HepG2 (cell line): ENCODE results near the gene NFATC2. TPM values are rescaled to one million over a fixed set of nuclear protein-coding genes. Genes with fewer than 3 reads are reported as not detected.

Source experiments
- CBX2 ChIP-seq, 2 experiments: fragments of 200-600 bp in 1 of 2; sonication (generic); formaldehyde crosslinking in 1 of 2; IDR thresholded peaks; 2 replicates each; pipeline versions ENCODE4 v1.7.0 to v1.8.1; 2018 to 2022; ENCODE audit warnings: low read depth in 2 of 2, low read length in 1 of 2, mild to moderate bottlenecking in 1 of 2, missing genetic modification reagents in 1 of 2
- CC2D1A ChIP-seq: sonication (generic); formaldehyde crosslinking; IDR thresholded peaks from 2 replicates; pipeline ENCODE4 v1.8.1; 2023; ENCODE audit warnings: mild to moderate bottlenecking, missing genetic modification reagents
- ELF1 ChIP-seq: sonication (generic); formaldehyde crosslinking; IDR thresholded peaks from 2 replicates; pipeline ENCODE4 v1.4.0; 2020; ENCODE audit warnings: missing genetic modification reagents
- FOXO1 ChIP-seq: sonication (generic); formaldehyde crosslinking; IDR thresholded peaks from 2 replicates; pipeline ENCODE4 v1.4.0; 2020; ENCODE audit warnings: missing genetic modification reagents
- GABPA ChIP-seq, 2 experiments: IDR thresholded peaks; 2 replicates each; pipeline ENCODE4 v1.6.1; 2011 to 2016; ENCODE audit warnings: low read depth in 2 of 2, low read length in 1 of 2, missing biosample characterization in 1 of 2, missing genetic modification characterization in 1 of 2
- KDM3A ChIP-seq: IDR thresholded peaks from 2 replicates; pipeline ENCODE4 v1.6.1; 2018; ENCODE audit warnings: low read depth, missing compliant biosample characterization
- KDM5A ChIP-seq: fragments of 200-600 bp; sonication (generic); IDR thresholded peaks from 2 replicates; pipeline ENCODE4 v1.7.0; 2018; ENCODE audit warnings: antibody characterized with exemption, mild to moderate bottlenecking, low read length, borderline replicate concordance
- KDM5B ChIP-seq: sonication (generic); formaldehyde crosslinking; IDR thresholded peaks from 2 replicates; pipeline ENCODE4 v1.4.0; 2020; ENCODE audit warnings: missing genetic modification reagents, mild to moderate bottlenecking, borderline replicate concordance
- NCOA2 ChIP-seq: sonication (generic); formaldehyde crosslinking; IDR thresholded peaks from 2 replicates; pipeline ENCODE4 v1.8.0; 2022; ENCODE audit warnings: inconsistent platforms
- NFE2L1 ChIP-seq: sonication (generic); formaldehyde crosslinking; IDR thresholded peaks from 2 replicates; pipeline ENCODE4 v1.4.0; 2020; ENCODE audit warnings: missing genetic modification reagents, mild to moderate bottlenecking, borderline replicate concordance
- NFKB2 ChIP-seq: sonication (generic); formaldehyde crosslinking; IDR thresholded peaks from 2 replicates; pipeline ENCODE4 v1.4.0; 2020; ENCODE audit warnings: missing genetic modification reagents, borderline replicate concordance
- PAF1 ChIP-seq: IDR thresholded peaks from 2 replicates; pipeline ENCODE4 v1.6.1; 2016; ENCODE audit warnings: missing genetic modification reagents, missing compliant biosample characterization
- RARA ChIP-seq: IDR thresholded peaks from 2 replicates; pipeline ENCODE4 v1.6.1; 2016; ENCODE audit warnings: missing genetic modification reagents, missing compliant biosample characterization
- RBM39 ChIP-seq: fragments of 200-400 bp; formaldehyde crosslinking; IDR thresholded peaks from one replicate; pipeline ENCODE4 v1.6.1; 2018; ENCODE audit warnings: antibody characterized with exemption, mild to moderate bottlenecking, low read depth, low read length; ENCODE audit not compliant: poor library complexity, severe bottlenecking
- RFXAP ChIP-seq: sonication (generic); formaldehyde crosslinking; IDR thresholded peaks from 2 replicates; pipeline ENCODE4 v1.4.0; 2020; ENCODE audit warnings: missing genetic modification reagents, borderline replicate concordance
- ZKSCAN5 ChIP-seq: sonication (generic); formaldehyde crosslinking; IDR thresholded peaks from 2 replicates; pipeline ENCODE4 v1.5.1; 2020; ENCODE audit warnings: mild to moderate bottlenecking, missing genetic modification reagents
- ZNF101 ChIP-seq: sonication (generic); formaldehyde crosslinking; IDR thresholded peaks from 2 replicates; pipeline ENCODE4 v1.4.0; 2020; ENCODE audit warnings: mild to moderate bottlenecking, low read depth, missing genetic modification reagents, borderline replicate concordance
- ZNF282 ChIP-seq: fragments of 450-650 bp; IDR thresholded peaks from 2 replicates; pipeline ENCODE4 v1.6.1; 2018; ENCODE audit not compliant: partially characterized antibody
- ZNF496 ChIP-seq: sonication (generic); formaldehyde crosslinking; IDR thresholded peaks from 2 replicates; pipeline ENCODE4 v1.8.1; 2023; ENCODE audit warnings: mild to moderate bottlenecking, moderate library complexity, missing genetic modification reagents; ENCODE audit not compliant: insufficient replicate concordance
- ZNF761 ChIP-seq: sonication (generic); formaldehyde crosslinking; conservative IDR thresholded peaks from 2 replicates; pipeline ENCODE4 v1.4.0; 2020; ENCODE audit warnings: mild to moderate bottlenecking, missing genetic modification reagents
- ZZZ3 ChIP-seq: sonication (generic); formaldehyde crosslinking; IDR thresholded peaks from 2 replicates; pipeline ENCODE4 v1.4.0; 2020; ENCODE audit warnings: missing genetic modification reagents, mild to moderate bottlenecking, borderline replicate concordance
- polyA plus RNA-seq, 8 experiments: library from polyadenylated mRNA; depleted of rRNA in 3 of 8; stranded (reverse) in 7 of 8; unstranded in 1 of 8; fragments of >200 nt; fragmentation: Illumina TruSeq in 4 of 8; extraction: Trizol in 4 of 8; gene quantifications; 2 replicates each; pipeline versions ENCODE4 v1.2.1 to v1.2.3, GENCODE V29; 2011 to 2016; ENCODE audit warnings: low read depth in 4 of 8, missing spikeins in 1 of 8, mixed read lengths in 1 of 8; ENCODE audit not compliant: insufficient read depth in 1 of 8
- total RNA-seq, 5 experiments: library from RNA; depleted of rRNA; stranded (reverse); fragments of >200 nt; fragmentation: Illumina TruSeq; extraction: Trizol; gene quantifications; 2 replicates each; pipeline ENCODE4 v1.2.3, GENCODE V29; 2016; ENCODE audit warnings: low read depth in 1 of 5
- TF ChIP-seq, protein P1 (sequence below): sonication (generic); formaldehyde crosslinking; IDR thresholded peaks from 2 replicates; pipeline ENCODE4 v1.4.0; 2020; ENCODE audit warnings: missing genetic modification reagents
- TF ChIP-seq, protein P2 (sequence below): fragments of 450-650 bp; IDR thresholded peaks from 2 replicates; pipeline ENCODE4 v1.6.1; 2016

The NFATC2 gene
- total and polyA plus RNA-seq, 2 of the 13 experiments (the other 11 are each of a cell fraction or from before 2014, with no cell fraction given), result 1.9 to 3.3 TPM

DNA sequence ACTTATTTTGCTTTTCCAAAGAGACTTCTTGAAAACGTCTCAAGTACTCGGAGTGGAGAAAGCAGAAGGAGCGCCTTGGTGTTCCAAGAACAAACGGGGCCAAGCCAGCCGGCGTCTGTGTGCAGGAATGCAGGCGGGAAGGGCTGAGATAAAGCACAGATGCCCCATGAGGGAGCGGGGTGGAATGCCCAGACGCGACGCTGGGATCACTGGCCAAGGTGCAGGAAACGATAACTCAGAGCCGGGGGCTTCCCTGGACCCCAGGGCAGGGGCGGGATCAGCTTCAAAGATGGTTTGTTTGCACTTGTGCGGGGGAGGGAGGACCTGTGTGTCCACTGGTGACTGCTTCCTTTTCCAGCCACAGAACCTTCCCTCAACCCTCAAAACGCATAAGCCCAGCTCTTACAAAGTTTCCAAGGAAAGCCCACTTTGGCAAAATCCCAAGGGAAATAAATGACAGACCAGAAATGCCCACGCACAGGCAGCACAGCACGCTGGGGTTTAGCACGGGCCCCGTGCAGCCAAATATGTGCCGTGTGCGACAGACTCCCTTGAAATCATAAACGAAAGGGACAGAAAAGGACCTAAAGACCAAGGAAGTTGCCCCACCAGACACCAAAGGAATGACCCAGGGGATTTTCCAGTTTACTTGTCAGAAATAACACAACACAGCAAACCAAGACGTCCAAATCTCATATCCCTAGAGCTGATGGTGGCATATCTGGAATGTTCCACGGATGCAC is 113.9 kb downstream of the NFATC2 start (continued):
- TF ChIP-seq, protein P1, sequence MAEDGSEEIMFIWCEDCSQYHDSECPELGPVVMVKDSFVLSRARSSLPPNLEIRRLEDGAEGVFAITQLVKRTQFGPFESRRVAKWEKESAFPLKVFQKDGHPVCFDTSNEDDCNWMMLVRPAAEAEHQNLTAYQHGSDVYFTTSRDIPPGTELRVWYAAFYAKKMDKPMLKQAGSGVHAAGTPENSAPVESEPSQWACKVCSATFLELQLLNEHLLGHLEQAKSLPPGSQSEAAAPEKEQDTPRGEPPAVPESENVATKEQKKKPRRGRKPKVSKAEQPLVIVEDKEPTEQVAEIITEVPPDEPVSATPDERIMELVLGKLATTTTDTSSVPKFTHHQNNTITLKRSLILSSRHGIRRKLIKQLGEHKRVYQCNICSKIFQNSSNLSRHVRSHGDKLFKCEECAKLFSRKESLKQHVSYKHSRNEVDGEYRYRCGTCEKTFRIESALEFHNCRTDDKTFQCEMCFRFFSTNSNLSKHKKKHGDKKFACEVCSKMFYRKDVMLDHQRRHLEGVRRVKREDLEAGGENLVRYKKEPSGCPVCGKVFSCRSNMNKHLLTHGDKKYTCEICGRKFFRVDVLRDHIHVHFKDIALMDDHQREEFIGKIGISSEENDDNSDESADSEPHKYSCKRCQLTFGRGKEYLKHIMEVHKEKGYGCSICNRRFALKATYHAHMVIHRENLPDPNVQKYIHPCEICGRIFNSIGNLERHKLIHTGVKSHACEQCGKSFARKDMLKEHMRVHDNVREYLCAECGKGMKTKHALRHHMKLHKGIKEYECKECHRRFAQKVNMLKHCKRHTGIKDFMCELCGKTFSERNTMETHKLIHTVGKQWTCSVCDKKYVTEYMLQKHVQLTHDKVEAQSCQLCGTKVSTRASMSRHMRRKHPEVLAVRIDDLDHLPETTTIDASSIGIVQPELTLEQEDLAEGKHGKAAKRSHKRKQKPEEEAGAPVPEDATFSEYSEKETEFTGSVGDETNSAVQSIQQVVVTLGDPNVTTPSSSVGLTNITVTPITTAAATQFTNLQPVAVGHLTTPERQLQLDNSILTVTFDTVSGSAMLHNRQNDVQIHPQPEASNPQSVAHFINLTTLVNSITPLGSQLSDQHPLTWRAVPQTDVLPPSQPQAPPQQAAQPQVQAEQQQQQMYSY (CRISPR knock-in tag), result no peak; the same call in 1 of the 2 replicates
- TF ChIP-seq NFE2L1 (CRISPR knock-in tag), result peak; percentile 50; the same call in 1 of the 2 replicates
- TF ChIP-seq ELF1 (CRISPR knock-in tag), result 0 out of 2 replicates have a peak, but pooled peaks have one; percentile 31
- no peak for TF ChIP-seq ZNF282
- peak; percentile 73 for TF ChIP-seq NCOA2 (CRISPR knock-in tag)
- TF ChIP-seq RARA (CRISPR knock-in tag), result peak; percentile 80
- no peak for TF ChIP-seq PAF1 (CRISPR knock-in tag)
- TF ChIP-seq CC2D1A, result no peak; the same call in 1 of the 2 replicates
- no peak for TF ChIP-seq CBX2 (IDR thresholded peaks at IDR 0.05; ENCODE audit: low read depth, low read length)
- no peak for TF ChIP-seq CBX2 (CRISPR knock-in tag; IDR thresholded peaks at IDR 0.05; ENCODE audit: low read depth)
- peak; percentile 80; the same call in 1 of the 2 replicates for TF ChIP-seq KDM5B (CRISPR knock-in tag)
- TF ChIP-seq GABPA (IDR thresholded peaks at IDR 0.05; ENCODE audit: low read depth, low read length), result no peak
- TF ChIP-seq GABPA (CRISPR knock-in tag; IDR thresholded peaks at IDR 0.05; ENCODE audit: low read depth), result peak; percentile 47
- no peak for TF ChIP-seq KDM5A
- TF ChIP-seq ZNF496 (CRISPR knock-in tag), result no peak
- TF ChIP-seq, protein P2, sequence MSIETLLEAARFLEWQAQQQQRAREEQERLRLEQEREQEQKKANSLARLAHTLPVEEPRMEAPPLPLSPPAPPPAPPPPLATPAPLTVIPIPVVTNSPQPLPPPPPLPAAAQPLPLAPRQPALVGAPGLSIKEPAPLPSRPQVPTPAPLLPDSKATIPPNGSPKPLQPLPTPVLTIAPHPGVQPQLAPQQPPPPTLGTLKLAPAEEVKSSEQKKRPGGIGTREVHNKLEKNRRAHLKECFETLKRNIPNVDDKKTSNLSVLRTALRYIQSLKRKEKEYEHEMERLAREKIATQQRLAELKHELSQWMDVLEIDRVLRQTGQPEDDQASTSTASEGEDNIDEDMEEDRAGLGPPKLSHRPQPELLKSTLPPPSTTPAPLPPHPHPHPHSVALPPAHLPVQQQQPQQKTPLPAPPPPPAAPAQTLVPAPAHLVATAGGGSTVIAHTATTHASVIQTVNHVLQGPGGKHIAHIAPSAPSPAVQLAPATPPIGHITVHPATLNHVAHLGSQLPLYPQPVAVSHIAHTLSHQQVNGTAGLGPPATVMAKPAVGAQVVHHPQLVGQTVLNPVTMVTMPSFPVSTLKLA, result no peak
- TF ChIP-seq FOXO1 (CRISPR knock-in tag), result peak; percentile 83
- peak; percentile 94 for TF ChIP-seq NFKB2 (CRISPR knock-in tag)
- no peak for TF ChIP-seq ZKSCAN5 (CRISPR knock-in tag)
- TF ChIP-seq ZNF101 (CRISPR knock-in tag), result no peak
- peak; percentile 20; the same call in 1 of the 2 replicates for TF ChIP-seq KDM3A (CRISPR knock-in tag)
- TF ChIP-seq RBM39, result peak; percentile 26
- TF ChIP-seq ZZZ3, result no peak
- TF ChIP-seq ZNF761, result peak; percentile 68; the same call in 1 of the 2 replicates
- 0 out of 2 replicates have a peak, but pooled peaks have one; percentile 78 for TF ChIP-seq RFXAP
